ENCODE data around the gene SLC51B.
"Not testable (repeated sequence)": the region's sequence is repeated elsewhere in the genome, so short reads cannot be mapped to it uniquely, and the experiment has no call there.

SLC51B gene

GRCh38 chr15:65085990-65086679 is 40.9 kb downstream of the SLC51B start:
- DNase-seq = no peak

- no peak for DNase-seq
Observed at GRCh38 chr15:65086680-65087111, 41.5 kb downstream of the SLC51B start.

GRCh38 chr15:65087411-65087810 is 42.2 kb downstream of the SLC51B start:
- DNase-seq = no peak

GRCh38 chr15:65087873-65088642 is 42.9 kb downstream of the SLC51B start:
- DNase-seq = no peak

GRCh38 chr15:65088643-65089021 is 43.4 kb downstream of the SLC51B start:
- no peak for DNase-seq

GRCh38 chr15:65089206-65089824 is 44.1 kb downstream of the SLC51B start:
- DNase-seq = no peak

GRCh38 chr15:65091946-65092770 is 47.0 kb downstream of the SLC51B start:
- DNase-seq = no peak

GRCh38 chr15:65092911-65093792 is 48.0 kb downstream of the SLC51B start:
- no peak for DNase-seq

GRCh38 chr15:65093793-65094170 is 48.6 kb downstream of the SLC51B start:
- not testable (repeated sequence) for DNase-seq

GRCh38 chr15:65094294-65094995 is 49.3 kb downstream of the SLC51B start:
- DNase-seq = no peak

- no peak for DNase-seq
Observed at GRCh38 chr15:65095011-65095746, 50.0 kb downstream of the SLC51B start.

GRCh38 chr15:65095747-65096104 is 50.5 kb downstream of the SLC51B start:
- no peak for DNase-seq

GRCh38 chr15:65096481-65097385 is 51.5 kb downstream of the SLC51B start:
- no peak for DNase-seq

GRCh38 chr15:65097651-65098263 is 52.6 kb downstream of the SLC51B start:
- no peak for DNase-seq

- no peak for DNase-seq
Observed at GRCh38 chr15:65099336-65099735, 54.1 kb downstream of the SLC51B start.

- DNase-seq = not testable (repeated sequence)
Observed at GRCh38 chr15:65099801-65100200, 54.6 kb downstream of the SLC51B start.

- no peak for DNase-seq
Observed at GRCh38 chr15:65100442-65100841, 55.3 kb downstream of the SLC51B start.

GRCh38 chr15:65101411-65101890 is 56.3 kb downstream of the SLC51B start:
- DNase-seq = peak; percentile 21

All from activated T-cell treated with anti-CD3 and anti-CD28 coated beads for 4 hours (primary cell).